Stomach (tissue), 4 donors: ENCODE data around the gene NUMB.

ENCODE experiments used
- POLR2AphosphoS5 ChIP-seq, 3 donors: sonication (generic); formaldehyde crosslinking; IDR thresholded peaks; one replicate each; pipeline ENCODE4 v1.6.1; 2016; ENCODE audit warnings: antibody characterized with exemption in 3 of 3
- TF ChIP-seq, protein P1 (sequence below), 7 experiments: fragments of 450-650 bp in 4 of 7; fragments of 200-600 bp in 3 of 7; sonication (generic) in 3 of 7; IDR thresholded peaks; one replicate each; pipeline ENCODE4 v1.5.1; 2016 to 2019; ENCODE audit warnings: antibody characterized with exemption in 7 of 7, control low read depth in 2 of 7, mild to moderate bottlenecking in 1 of 7

GRCh38 chr14:73339206-73339605 is 119.1 kb downstream of the NUMB start:
- TF ChIP-seq, protein P1, sequence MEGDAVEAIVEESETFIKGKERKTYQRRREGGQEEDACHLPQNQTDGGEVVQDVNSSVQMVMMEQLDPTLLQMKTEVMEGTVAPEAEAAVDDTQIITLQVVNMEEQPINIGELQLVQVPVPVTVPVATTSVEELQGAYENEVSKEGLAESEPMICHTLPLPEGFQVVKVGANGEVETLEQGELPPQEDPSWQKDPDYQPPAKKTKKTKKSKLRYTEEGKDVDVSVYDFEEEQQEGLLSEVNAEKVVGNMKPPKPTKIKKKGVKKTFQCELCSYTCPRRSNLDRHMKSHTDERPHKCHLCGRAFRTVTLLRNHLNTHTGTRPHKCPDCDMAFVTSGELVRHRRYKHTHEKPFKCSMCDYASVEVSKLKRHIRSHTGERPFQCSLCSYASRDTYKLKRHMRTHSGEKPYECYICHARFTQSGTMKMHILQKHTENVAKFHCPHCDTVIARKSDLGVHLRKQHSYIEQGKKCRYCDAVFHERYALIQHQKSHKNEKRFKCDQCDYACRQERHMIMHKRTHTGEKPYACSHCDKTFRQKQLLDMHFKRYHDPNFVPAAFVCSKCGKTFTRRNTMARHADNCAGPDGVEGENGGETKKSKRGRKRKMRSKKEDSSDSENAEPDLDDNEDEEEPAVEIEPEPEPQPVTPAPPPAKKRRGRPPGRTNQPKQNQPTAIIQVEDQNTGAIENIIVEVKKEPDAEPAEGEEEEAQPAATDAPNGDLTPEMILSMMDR (IDR thresholded peaks at IDR 0.05), result no peak
- no peak for TF ChIP-seq POLR2AphosphoS5 (IDR thresholded peaks at IDR 0.05)
